GM21825 (cell line): ENCODE measurements around the gene MRPS31.
"Not testable (repeated sequence)": the region's sequence is repeated elsewhere in the genome, so short reads cannot be mapped to it uniquely, and the experiment has no call there.

ENCODE experiments used
- ATAC-seq: cut with Tn5 transposase; IDR thresholded peaks from one replicate; pipeline ENCODE4 v1.9.1; 2021; ENCODE audit warnings: mild to moderate bottlenecking, moderate library complexity; ENCODE audit not compliant: unreplicated experiment

The MRPS31 gene

GRCh38 chr13:40790154-40790616 lies 19.2 kb upstream of the MRPS31 start:
- no peak for ATAC-seq

DNA sequence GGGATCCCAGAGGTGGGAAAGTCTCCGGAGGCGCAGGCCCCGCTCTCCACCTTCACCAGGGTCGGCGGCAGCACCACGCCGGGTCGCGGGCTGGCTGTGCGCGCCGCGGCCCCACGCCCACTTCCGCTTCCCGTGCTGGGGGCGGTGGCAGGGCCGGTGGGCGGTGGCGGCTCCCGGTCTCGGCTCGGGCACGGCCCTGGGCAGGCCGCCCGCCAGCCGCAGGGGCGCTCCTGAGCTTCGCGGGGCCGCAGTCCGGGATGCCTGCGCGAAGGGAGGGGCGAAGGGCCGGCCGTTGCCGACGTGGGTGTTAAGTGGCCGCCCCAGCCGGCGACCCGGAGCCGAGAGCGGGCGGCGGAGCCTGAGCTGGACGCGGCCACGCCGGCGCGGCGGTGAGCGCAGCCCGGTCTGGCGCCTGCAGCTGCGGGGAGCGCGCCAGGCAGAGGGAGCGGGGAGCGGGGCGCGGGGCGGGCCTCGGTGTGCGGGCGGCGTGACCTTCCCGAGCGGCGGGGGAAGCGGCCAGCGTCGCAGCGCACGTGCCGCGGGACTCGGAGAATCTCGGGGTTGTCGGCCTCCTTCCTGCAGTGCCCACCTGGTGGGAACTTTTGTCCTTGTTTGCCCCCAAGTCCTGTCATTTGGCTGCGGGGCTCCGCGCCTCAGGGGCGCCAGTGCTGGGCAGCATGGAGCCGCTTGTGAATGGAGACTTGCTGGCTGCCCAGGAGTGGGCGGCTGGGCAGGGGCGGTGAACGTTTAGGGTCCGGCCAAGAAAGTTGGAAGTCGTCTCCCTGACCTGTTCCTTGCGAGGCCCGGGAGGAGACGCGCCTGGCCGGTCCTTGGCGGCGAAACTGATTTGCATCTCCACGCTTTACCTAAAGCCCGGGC lies 18.5 kb upstream of the MRPS31 start, which contains the start of gene SLC25A15:
SLC25A15 (plus strand) TSS at position 337 of the 879 bp plus-strand sequence. CDS start 3,616 bp downstream, outside the sequence.
- peak; percentile 91 for ATAC-seq

DNA sequence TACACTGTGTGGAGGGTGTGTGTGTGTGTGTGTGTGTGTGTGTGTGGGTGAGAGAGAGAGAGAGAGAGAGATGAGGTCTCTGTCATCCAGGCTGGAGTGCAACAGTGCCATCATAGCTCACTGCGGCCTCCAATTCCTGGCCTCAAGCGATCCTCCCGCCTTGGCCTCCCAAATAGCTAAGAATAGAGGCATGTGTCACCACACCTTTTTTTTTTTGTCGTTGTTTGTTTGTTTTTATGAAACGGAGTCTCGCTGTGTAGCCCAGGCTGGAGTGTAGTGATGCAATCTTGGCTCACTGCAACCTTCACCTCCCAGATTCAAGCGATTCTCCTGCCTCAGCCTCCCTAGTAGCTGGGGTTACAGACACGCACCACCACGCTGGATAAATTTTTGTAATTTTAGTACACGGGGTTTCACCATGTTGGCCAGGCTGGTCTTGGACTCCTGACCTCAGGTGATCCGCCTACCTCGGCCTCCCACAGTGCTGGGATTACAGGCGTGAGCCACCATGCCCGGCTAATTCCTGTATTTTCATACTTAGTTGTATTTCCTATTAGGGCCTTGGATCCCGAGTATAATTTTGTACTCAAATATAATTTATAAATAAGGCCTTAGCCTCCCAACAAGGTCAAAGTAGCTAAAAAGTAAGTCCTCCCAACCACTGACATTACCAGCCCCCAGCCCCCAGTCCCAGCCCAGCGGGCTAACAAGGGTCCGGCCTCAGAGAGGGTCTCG lies 17.7 kb upstream of the MRPS31 start:
- not testable (repeated sequence) for ATAC-seq

DNA sequence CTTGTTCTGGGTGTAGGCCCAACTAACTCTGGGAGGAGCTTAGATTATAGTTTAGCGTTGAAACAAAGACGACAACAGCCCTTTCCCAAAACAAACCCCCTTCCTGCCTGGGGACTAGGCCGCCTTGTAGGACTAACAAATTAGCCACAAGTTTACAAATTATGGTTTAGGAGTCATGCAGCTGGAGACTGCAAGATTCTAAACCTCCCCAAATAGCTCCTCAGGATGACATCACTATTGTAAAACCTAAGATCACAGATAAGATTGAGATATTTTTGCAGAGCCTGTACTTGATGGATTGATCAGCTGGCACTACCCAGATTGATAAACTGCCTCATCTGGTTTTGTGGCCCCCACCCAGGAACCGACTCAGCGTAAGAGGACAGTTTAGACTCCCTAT lies 16.1 kb upstream of the MRPS31 start:
- no peak for ATAC-seq

DNA sequence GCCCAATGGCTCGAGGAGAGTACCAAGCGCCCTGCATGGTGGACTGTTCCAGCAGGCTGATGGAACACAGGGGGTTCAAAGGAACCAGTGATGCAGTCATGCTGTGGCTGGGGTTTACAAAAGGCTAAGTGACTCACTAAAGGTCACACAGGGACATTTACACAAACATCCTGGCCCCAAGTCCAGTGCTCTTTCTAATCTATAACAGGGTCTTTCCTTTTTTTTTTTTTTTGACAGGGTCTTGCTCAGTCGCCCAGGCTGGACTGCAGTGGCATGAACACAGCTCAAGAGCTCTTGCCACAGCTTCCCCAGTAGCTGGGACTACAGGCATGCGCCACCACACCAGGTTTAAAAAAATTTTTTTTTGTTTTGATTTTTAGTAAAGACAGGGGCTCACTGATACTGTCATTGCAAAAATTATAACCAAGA lies 15.6 kb upstream of the MRPS31 start:
- no peak for ATAC-seq

DNA sequence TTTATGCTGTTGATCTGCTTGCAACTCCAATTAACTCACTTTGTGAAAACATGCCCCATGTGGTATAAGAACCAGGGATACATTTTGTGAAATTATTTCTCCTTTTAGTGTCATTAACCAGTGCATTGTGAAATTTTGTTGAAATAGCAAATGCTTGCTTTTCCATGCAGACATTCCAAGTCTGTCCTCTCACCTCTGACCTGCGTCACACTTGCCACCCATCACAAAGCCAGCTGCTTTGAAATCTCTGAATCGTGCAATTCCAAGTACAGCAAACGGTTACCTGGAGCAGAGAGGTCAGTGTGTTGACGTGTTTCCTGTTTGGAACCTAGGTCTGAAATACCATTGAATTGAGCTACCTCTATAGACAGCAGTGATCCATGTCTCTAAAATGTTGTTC lies 13.6 kb upstream of the MRPS31 start:
- no peak for ATAC-seq

GRCh38 chr13:40782971-40783370 lies 12.0 kb upstream of the MRPS31 start:
- not testable (repeated sequence) for ATAC-seq

DNA sequence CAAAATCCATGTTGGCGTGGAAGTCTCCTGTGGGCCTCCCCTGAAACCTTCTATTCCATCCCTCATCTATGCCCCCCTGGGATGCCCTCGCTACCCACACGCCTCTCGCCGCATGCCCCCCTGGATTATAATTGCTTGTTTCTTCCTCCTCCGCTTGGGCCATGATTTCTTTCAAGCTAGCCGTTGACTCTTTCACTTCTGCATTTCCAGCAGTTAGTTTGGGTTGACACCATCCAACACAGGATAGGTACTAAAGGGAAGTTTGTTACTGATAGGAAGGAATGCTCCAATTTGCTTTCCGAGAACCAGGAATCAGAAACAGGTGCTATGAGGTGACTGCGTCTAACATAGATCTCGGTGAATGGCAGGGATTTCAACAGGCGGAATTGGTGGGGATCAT lies 10.7 kb upstream of the MRPS31 start:
- ATAC-seq, result no peak

- no peak for ATAC-seq
These were observed 9.9 kb upstream of the MRPS31 start for GRCh38 chr13:40780822-40781401.

DNA sequence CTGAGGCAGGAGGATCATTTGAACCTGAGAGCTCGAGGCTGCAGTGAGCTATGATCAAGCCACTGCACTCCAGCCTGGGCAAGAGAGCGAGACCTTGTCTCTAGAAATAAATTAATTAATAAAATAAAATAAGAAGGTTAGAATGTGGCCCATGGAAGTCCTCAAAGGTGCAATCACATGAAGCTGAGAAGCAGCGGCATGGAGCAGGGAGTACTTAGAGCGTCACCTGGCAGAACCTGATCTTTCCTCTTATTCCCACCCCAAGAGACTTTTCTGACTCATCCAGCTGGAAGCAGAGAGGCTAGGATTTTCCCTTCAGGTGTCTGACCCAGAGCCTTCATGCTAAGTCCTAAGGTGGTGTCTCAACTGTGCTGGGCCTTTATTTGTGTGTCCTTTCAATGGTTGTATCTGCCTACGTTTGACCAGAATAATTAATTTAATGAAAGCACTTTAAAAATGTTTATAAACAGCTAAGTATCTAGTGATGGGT lies 8.9 kb upstream of the MRPS31 start:
- no peak for ATAC-seq

- no peak for ATAC-seq
These were observed 8.1 kb upstream of the MRPS31 start for GRCh38 chr13:40779049-40779448.

DNA sequence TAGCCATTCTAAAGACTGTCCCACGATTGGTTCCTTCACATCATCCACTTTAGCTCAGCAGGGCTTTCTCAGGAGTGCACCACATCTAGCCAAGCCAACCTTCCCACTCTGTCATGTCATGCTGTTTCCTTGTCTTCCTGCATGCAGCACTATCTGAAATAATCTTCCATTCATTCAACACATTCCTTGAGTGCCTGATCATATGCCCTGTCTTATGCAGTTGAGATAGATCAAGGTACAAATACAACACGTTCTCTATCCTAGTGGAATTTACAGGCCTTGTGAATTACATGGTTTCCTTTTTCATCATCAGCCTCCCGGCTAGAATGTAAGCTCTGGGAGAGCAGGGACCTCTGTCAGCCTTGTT lies 6.8 kb upstream of the MRPS31 start:
- no peak for ATAC-seq

DNA sequence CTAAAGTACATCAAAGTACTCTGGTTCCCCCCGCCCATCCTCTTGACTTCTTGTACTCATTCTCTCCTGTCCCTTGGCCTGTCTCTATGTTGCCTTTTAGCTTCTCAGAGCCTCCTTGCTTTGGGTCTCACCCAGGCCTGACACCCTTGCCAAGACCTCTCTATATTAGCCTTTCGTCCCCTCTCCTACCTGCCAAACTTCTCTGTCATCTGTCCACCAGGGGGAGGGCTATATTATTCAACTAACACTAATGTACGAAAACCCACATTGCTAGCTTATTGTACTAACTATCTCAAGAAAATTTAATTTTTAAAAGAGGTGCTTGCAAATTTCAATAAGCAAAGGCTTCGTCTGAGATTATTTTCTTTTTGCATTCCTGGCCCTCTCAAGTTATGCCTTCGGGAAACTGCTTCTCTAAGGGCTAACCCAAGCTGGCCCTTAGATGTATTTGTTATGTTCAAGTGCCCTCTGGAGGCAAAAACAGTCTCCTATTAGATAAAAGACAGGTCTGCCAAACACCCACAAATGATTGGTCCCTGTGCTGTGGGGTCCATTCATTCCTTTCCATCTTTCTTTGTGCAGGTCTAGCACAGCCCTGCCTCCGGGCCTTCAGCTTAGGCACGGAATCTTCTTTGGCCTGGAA lies 6.3 kb upstream of the MRPS31 start:
- ATAC-seq, result peak; percentile 76

DNA sequence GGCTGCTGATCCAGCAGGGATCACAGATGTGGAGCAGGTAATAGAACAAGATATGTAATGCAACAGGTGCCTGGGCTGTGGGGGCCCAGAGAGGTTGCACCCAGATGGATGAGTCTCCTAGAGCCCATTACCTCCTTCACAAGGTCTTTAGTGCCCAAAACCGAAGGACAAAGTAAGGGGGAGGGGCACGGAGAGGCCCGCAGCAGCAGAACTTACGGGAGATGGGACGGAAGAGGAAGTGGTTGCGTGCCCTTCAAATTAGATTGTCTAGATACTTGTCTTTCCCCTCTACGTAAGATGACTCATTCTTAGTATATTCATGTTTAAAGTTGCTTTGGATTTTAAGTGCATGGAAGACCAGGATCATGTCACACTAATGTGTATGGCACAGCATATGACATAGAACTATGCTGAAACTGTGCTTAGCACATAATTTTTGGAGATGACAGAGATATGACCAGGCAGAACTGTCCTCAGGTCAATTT lies 5.7 kb upstream of the MRPS31 start:
- peak; percentile 44 for ATAC-seq

GRCh38 chr13:40776232-40776631 lies 5.2 kb upstream of the MRPS31 start:
- no peak for ATAC-seq

DNA sequence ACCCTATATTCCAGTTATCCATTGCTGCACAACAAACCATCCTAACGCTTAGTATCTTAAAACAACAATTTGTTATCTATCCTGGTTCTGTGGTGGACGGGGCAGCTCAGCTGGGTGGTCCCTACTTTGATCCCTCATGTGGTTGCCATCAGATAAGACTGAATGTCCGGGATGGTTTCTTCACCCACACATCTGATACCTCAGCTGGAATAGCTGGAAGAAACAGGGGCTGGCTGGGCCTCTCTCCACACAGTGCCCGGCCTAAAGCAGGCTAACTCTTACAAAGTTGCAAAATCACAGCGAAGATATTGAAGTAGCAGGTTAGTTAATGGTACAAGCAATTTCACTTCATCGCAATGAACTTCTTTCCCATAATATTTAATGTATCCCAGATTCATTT lies 3.7 kb upstream of the MRPS31 start:
- ATAC-seq, result no peak

- no peak for ATAC-seq
These were observed 1.9 kb upstream of the MRPS31 start for GRCh38 chr13:40772765-40773473.

- ATAC-seq, result no peak
These were observed 419 bp downstream of the MRPS31 start for GRCh38 chr13:40770609-40770933.

DNA sequence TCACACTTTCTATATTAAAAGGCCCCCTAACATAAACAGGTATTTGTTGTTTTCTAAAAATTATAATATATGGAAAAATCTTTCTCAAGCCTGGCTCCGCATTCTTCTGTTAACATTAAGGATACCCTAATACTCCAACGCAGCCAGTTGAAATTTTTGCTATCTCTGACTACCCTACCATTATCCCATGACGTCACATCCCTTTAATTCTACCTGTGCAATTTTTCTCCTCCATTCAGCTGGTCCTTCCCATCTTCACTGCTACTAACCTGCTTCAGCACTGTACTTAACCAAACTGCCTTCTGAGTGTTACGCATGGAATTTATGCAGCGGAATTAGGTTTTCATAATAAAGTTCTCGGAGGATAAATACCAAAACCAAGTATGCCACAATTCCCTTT lies 1.0 kb downstream of the MRPS31 start:
- no peak for ATAC-seq

DNA sequence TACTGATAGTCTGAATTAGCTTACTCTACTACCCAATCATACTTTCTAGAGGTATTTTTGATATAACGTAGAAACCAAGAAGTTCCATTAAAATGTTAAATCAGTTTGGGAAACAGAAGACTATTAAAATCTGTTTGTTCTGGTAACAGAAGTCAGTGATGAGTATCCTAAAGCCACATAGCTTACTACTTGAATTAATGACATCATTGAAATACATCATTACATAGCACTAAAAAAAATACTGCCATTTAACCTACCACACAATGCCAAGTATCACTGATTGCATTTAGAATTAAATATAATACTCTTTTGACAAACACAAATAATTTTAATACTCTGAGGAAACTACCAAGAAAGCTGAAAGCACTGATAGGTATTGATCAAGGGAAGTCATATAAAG lies 5.4 kb downstream of the MRPS31 start:
- ATAC-seq, result no peak
